ENCODE results near the gene ABTB1. TPM values are rescaled to one million over a fixed set of nuclear protein-coding genes. Genes with fewer than 3 reads are reported as not detected.
"Not testable (repeated sequence)": the region's sequence is repeated elsewhere in the genome, so short reads cannot be mapped to it uniquely, and the experiment has no call there.

Gene ABTB1
- total RNA-seq, 1 donor from 2014 or later = 3.6 TPM

DNA sequence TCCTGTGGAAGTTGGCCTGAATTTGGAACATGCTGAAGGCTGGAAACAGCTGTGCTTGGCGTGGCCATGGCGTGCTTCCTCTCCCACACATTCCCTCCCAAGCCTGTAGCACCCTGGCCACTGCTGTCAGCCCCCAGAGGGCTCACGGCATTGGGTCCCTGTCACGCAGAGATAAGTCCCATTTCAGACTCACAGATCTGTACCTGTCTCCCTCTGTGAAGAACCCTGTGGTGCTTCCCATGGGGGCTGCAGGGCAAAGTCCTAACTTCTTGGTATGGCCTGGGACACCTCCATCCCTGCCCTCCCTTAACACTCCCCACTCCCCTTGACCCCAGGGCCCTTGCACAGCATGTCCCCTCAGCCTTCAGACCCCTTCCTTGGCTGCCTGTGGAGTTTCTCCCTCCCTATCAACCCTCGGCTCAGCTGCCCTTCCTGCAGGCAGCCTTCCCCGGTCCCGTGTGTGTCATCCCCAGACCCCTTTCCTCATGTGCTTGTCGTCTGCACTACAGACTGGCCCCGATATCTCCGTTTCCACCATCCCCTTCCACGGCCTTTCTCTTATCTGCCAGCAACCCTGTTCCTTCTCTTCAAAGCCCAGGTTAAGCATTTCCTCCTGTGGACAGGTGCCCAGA, 28.6 kb downstream of the ABTB1 start:
- DNase-seq (ENCODE audit: low read depth) = peak; percentile 39

- DNase-seq (ENCODE audit: low read depth) = peak; percentile 57
These were observed 29.4 kb downstream of the ABTB1 start for GRCh38 chr3:127702151-127702578.

- not testable (repeated sequence) for DNase-seq (ENCODE audit: low read depth)
These were observed 32.1 kb downstream of the ABTB1 start for GRCh38 chr3:127704840-127705239.

DNA sequence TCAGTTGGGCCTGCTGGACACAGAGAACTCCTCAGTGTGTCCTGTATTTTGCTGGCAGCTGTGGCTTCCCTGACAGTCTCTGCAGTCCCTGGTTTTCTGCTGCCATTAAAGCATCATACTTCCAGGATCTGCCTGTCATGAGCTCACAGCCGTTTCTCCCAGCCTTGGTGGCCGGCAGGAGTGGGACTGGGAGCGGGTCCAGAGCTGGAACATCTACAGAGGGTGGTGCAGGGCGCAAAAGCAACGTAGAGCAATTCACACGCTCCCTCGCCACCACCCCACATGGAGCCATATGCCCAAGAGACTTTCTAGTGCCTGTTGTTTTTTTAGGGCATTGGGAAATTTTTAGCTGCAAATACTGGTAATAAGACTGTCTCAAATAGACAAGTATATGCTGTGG, 33.6 kb downstream of the ABTB1 start:
- no peak for DNase-seq (ENCODE audit: low read depth)

GRCh38 chr3:127706785-127707351, 34.1 kb downstream of the ABTB1 start:
- DNase-seq (ENCODE audit: low read depth) = no peak

- DNase-seq (ENCODE audit: low read depth) = no peak
These were observed 35.2 kb downstream of the ABTB1 start for GRCh38 chr3:127707851-127708411.

- no peak for DNase-seq (ENCODE audit: low read depth)
These were observed 36.1 kb downstream of the ABTB1 start for GRCh38 chr3:127708837-127709236.

DNA sequence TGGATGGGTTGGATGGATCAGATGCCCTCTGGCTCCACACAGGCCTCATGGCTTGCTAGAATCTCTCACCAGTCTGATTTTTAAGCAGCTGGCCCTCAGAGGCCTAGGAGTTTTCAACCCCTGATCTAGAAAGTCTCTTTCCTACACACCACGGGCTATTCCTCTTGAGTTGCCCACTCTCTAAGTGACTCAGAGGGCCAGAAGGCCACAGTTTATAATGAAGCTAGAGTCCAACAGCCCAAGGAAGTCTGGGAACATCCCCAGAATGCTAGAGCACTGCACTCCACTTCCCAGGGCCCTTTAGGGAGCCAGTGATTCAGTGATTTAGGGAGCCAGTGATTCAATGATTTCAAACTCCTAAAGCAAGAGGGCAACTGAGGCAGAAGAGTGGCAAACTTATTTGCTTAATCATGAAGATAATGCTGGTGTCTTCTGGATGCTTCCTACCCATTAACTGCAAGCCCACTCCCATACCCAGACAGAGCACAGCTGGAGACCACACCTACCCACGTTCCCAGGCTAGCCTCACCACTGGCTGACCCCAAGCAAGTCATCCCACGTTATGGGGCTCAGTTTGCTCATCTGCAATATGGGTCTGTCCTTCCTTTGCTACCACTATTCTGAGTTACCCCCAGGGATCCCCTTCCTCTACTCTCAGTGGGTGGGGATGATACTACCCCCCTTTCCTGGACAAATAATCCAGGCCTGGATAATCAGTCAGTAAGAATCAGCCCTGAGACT, 36.7 kb downstream of the ABTB1 start:
- no peak for DNase-seq (ENCODE audit: low read depth)

DNA sequence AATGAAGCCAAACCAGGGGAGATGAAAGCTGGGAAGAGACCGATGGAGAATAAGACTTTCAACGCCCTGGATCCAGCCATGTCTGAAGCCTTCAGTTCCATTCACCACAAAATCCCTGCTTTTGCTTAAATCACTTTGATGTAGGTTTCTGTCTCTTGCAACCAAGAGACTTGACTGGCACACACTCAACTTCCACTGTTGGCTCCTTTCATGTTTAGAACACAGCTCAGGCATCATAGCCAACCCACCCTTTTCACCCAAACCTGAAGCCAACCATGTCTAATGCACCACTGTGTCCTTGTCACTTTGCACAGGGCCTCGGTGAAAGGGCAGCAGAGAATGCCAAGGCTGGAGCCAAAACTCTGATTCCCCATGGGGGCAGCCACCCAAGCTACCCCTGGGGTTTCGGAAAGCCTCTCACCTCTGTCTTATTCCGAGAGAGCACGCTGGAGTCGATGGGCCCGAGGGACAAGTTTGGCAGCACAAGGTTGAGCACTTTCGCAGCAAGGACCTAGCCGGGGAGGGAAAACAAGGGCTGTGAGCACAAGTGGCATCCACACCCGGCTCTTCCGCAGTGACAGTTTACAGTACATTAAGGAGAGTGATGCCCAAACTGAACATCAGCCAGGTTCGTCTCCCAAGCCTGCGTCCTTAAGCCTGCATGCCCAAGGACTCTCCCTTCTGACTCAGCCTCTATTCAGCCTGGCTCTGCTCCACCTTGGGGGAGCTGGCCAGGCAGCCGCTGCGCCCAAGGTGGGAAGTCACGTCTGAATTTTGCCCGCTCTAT, 37.6 kb downstream of the ABTB1 start:
- no peak for DNase-seq (ENCODE audit: low read depth)

- DNase-seq (ENCODE audit: low read depth) = no peak
These were observed 38.4 kb downstream of the ABTB1 start for GRCh38 chr3:127711021-127711695.

DNA sequence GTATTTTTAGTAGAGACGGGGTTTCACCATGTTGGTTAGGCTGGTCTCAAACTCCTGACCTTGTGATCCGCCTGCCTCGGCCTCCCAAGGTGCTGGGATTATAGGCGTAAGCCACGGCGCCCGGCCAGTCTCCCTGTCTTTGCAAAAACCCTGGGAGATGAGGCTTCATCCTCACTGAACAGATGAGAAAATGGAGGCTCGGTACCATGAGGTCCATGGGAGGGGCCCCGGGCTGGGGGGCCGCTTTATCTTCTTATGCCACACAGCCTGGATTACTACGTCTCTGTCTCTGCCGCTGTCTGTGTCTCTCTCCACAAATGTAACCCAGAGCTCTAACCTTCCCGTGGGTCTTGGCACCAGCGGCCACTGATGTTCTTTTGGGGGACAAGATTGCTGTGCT, 39.1 kb downstream of the ABTB1 start:
- no peak for DNase-seq (ENCODE audit: low read depth)

DNA sequence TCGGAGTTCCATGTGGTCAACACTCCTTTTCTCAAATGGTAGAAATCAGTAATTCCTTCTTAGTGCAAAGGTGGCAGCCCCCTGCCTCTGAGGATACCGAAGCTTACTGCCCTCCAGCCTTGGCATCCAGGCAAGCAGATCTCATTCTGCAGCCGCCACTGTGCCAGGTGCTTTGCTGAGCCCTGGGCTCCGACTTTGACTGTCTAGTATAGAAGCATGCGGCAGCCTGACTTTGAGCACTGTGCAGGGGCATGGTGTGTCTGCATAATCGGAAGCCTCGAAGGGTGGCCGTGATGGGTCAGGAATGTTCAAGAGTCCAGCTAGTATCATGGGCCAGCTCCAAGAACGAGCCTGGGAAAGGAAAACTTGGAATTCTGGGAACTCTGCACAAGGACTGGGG, 39.7 kb downstream of the ABTB1 start:
- DNase-seq (ENCODE audit: low read depth) = no peak

DNA sequence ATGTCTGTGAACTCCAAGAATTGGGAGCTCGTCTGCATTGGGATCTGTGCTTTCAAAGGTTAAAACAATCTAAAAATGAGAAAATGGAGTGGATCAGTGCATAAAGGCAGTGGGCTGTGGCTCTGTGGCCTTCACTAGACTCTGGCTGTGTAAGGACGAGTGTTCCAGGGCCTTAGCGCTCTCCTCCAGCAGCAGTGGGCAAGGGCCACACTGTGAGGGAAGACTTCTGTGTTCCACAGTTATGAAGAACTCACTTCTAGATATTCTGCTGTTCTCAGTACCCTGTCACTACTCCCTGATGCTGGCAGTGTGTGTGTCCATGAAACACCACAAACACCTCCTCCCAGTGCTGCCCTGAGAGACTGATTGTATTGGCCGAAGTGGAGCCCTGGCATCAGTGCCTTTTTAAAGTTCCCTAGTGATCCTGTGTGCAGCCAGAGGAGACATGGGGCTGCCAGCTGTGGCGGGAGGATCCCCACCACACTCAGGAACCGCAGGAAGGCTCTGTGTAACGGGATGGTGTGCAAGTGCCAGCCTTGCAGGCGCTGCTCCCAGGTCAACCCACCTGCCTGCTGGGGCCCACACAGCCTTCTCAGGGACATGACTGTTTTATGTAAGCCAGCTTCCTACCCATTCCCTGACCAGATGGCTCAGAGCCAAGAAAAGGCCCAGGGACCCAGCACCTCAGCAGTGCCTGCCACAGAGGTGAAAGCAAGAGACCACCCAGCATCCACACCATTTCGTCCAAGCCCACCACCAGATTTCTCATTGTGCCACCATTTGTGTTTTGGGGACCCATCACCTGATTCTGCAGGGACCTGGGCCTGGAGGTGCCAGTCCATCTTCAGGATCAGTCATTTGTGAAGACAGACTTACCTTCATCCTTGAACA, 40.4 kb downstream of the ABTB1 start:
- DNase-seq (ENCODE audit: low read depth) = no peak

DNA sequence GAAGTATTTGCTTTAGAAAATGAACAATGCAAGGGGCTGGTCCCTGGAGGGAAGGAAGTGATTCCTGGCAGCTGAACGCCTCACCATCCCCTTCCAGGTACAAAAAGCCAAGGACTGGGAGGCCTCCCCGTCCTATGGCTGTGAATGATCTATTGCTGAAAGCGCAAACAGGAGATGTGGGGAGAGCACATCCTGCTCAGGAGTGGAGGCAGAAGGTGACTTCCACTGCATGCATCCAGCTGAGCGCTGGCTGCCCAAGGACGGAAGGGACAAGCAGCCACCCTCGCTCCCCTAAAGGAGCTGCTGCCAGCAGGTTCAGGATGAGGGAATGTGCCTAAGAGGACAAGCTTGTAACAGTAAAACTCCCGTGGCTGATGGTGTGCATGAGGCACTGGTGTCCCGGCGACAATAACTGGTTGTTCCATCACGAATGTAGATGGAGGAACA, 41.4 kb downstream of the ABTB1 start:
- no peak for DNase-seq (ENCODE audit: low read depth)

- DNase-seq (ENCODE audit: low read depth) = no peak
These were observed 42.1 kb downstream of the ABTB1 start for GRCh38 chr3:127714866-127715265.

GRCh38 chr3:127715532-127715931, 42.8 kb downstream of the ABTB1 start:
- no peak for DNase-seq (ENCODE audit: low read depth)

- DNase-seq (ENCODE audit: low read depth) = peak; percentile 45
These were observed 43.6 kb downstream of the ABTB1 start for GRCh38 chr3:127716384-127716783.

DNA sequence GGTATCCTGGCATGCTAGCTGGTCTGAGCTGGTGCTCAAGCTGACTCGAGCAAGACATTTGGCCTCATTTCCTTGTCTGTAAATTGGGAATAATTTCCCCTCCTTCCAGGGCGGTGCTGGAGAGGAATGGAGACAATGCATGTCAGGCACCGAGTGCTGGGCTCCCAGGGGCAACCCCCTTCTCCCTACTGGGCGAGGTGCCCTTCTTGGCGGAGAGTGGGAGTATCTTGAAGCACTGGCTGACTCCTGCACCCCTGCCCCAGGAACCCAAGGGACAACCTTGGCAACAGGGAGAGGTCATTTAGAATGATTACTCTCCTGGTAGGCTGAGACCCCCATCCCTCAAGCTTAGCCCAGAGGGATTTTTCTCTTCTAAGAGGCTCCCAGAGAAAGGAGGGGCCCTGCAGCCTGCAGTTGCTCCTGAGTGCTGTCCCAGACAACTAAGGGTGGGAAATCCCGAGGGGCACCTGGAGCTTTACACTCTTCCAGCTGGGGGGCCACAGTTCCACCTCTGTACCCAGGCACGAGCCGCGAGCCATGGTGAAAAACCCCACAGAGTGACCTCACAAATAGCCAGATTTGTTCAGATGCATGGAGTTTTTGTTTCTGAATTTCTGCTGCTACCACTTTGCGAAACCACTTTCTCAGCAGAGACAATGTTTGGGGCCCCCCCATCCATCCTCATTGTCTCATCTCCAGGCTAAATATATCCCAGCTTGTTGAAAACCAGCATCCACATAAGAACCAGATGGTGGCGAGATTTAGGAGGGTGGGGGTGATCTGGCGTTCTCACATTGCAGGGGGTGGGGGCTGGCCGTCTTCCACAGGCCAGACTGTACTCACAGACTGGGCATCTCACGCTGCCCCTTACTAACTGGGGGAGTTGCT, 44.8 kb downstream of the ABTB1 start:
- DNase-seq (ENCODE audit: low read depth) = peak; percentile 25
